SK-N-SH (cell line): ENCODE measurements around the gene UST. TPM values are rescaled to one million over a fixed set of nuclear protein-coding genes. Genes with fewer than 3 reads are reported as not detected.

Experiments
- CTCF ChIA-PET: fragments of 300-600, 350-600 bp; formaldehyde crosslinking; extraction: SDS; loops from one replicate; lab custom pipeline; 2021; lab: Yijun Ruan, JAX
- POLR2A ChIA-PET: fragments of 350-600 bp; sonication (Branson Sonifier 250); formaldehyde crosslinking; extraction: SDS; loops from one replicate; lab custom pipeline; 2020; ENCODE audit warnings: antibody characterized with exemption, inconsistent platforms; lab: Yijun Ruan, JAX
- DNase-seq: peaks from one replicate; pipeline ENCODE4 v3.0.0; 2012
- H2AFZ ChIP-seq: fragments of 200-600 bp; sonication (generic); 2 replicates; pipeline ENCODE4 v1.8.1; 2016; ENCODE audit warnings: antibody characterized with exemption, mild to moderate bottlenecking, low read depth
- H3F3A ChIP-seq: fragments of 200-600 bp; sonication (generic); replicated peaks from 2 replicates; pipeline ENCODE3; 2016; ENCODE audit warnings: antibody characterized with exemption, mild to moderate bottlenecking; ENCODE audit not compliant: insufficient read depth
- H3K27ac ChIP-seq, 2 experiments: fragments of 200-500 bp in 1 of 2; fragments of 200-600 bp in 1 of 2; sonication (Bioruptor generic) in 1 of 2; sonication (generic), shearing (Covaris generic) in 1 of 2; 2 replicates each; pipeline versions ENCODE4 v1.5.1 to v1.6.1; 2014 to 2016; ENCODE audit warnings: low read depth in 2 of 2, inconsistent platforms in 1 of 2, low read length in 1 of 2, mild to moderate bottlenecking in 1 of 2, mixed read lengths in 1 of 2
- H3K27me3 ChIP-seq: fragments of 200-600 bp; sonication (generic), shearing (Covaris generic); 2 replicates; pipeline ENCODE4 v1.6.1; 2016; ENCODE audit warnings: mixed run types; ENCODE audit not compliant: insufficient read depth
- H3K36me3 ChIP-seq, 2 experiments: fragments of 200-500 bp in 1 of 2; fragments of 200-600 bp in 1 of 2; sonication (Bioruptor generic) in 1 of 2; sonication (generic) in 1 of 2; replicated peaks in 1 of 2; 2 replicates each; pipeline versions ENCODE3 to v1.5.1; 2014 to 2016; ENCODE audit warnings: low read length in 1 of 2, mild to moderate bottlenecking in 1 of 2; ENCODE audit not compliant: insufficient read depth in 2 of 2, control insufficient read depth in 1 of 2
- H3K4me1 ChIP-seq, 2 experiments: fragments of 200-500 bp in 1 of 2; fragments of 200-600 bp in 1 of 2; sonication (Bioruptor generic) in 1 of 2; sonication (generic), shearing (Covaris generic) in 1 of 2; 2 replicates each; pipeline versions ENCODE4 v1.5.1 to v1.6.1; 2014 to 2016; ENCODE audit warnings: low read depth in 1 of 2, low read length in 1 of 2, mixed run types in 1 of 2; ENCODE audit not compliant: insufficient read depth in 2 of 2, control insufficient read depth in 1 of 2
- H3K4me2 ChIP-seq: fragments of 200-600 bp; sonication (generic), shearing (Covaris generic); 2 replicates; pipeline ENCODE4 v1.6.1; 2017; ENCODE audit warnings: mixed run types
- H3K4me3 ChIP-seq, 2 experiments: fragments of 200-500 bp in 1 of 2; fragments of 200-600 bp in 1 of 2; sonication (Bioruptor generic) in 1 of 2; sonication (generic), shearing (Covaris generic) in 1 of 2; 2 replicates each; pipeline versions ENCODE4 v1.5.1 to v1.8.1; 2014 to 2016; ENCODE audit warnings: low read depth in 2 of 2, inconsistent platforms in 1 of 2, low read length in 1 of 2, mild to moderate bottlenecking in 1 of 2, mixed read lengths in 1 of 2, moderate library complexity in 1 of 2
- H3K79me2 ChIP-seq: fragments of 200-600 bp; sonication (generic); 2 replicates; pipeline ENCODE4 v1.8.1; 2017; ENCODE audit warnings: mild to moderate bottlenecking; ENCODE audit not compliant: insufficient read depth
- H3K9ac ChIP-seq: fragments of 200-600 bp; sonication (generic); 2 replicates; pipeline ENCODE4 v1.6.1; 2017; ENCODE audit warnings: mixed run types
- H3K9me2 ChIP-seq: fragments of 200-600 bp; sonication (generic); 2 replicates; pipeline ENCODE4 v1.6.1; 2017; ENCODE audit warnings: mixed run types
- H3K9me3 ChIP-seq: fragments of 200-600 bp; sonication (generic); 2 replicates; pipeline ENCODE4 v1.6.1; 2017; ENCODE audit warnings: mixed run types, mild to moderate bottlenecking, moderate library complexity
- H4K20me1 ChIP-seq: fragments of 200-600 bp; sonication (generic); 2 replicates; pipeline ENCODE4 v1.6.1; 2017; ENCODE audit warnings: mild to moderate bottlenecking, mixed run types; ENCODE audit not compliant: insufficient read depth
- EZH2phosphoT487 ChIP-seq: fragments of 200-600 bp; sonication (generic); IDR thresholded peaks from 2 replicates; pipeline ENCODE4 v1.6.1; 2017; ENCODE audit warnings: low read depth, mixed run types, mild to moderate bottlenecking, antibody characterized with exemption, moderate library complexity, borderline replicate concordance
- GABPA ChIP-seq: IDR thresholded peaks from 2 replicates; pipeline ENCODE4 v1.4.0; 2012; ENCODE audit warnings: low read depth, mild to moderate bottlenecking
- IRF3 ChIP-seq: fragments of 150-350 bp; IDR thresholded peaks from 2 replicates; pipeline ENCODE4 v1.6.1; 2016; ENCODE audit warnings: mild to moderate bottlenecking, low read depth, low read length
- MXI1 ChIP-seq: IDR thresholded peaks from 2 replicates; pipeline ENCODE4 v1.6.1; 2012; ENCODE audit warnings: mild to moderate bottlenecking, low read depth, low read length, improper control_type of control experiment
- POLR2AphosphoS5 ChIP-seq: IDR thresholded peaks from 2 replicates; pipeline ENCODE4 v1.6.1; 2012; ENCODE audit warnings: low read depth, low read length
- REST ChIP-seq: IDR thresholded peaks from 2 replicates; pipeline ENCODE4 v1.6.1; 2012; ENCODE audit warnings: mild to moderate bottlenecking, low read depth, low read length, moderate library complexity
- RFX5 ChIP-seq: IDR thresholded peaks from 2 replicates; pipeline ENCODE4 v1.6.1; 2012; ENCODE audit warnings: mild to moderate bottlenecking, improper control_type of control experiment, low read length
- RXRA ChIP-seq: IDR thresholded peaks from 2 replicates; pipeline ENCODE4 v1.4.0; 2012; ENCODE audit warnings: low read depth, mild to moderate bottlenecking, borderline replicate concordance
- SIN3A ChIP-seq: IDR thresholded peaks from 2 replicates; pipeline ENCODE4 v1.6.1; 2012; ENCODE audit warnings: low read depth, mild to moderate bottlenecking, low read length, moderate library complexity, borderline replicate concordance
- TAF1 ChIP-seq: IDR thresholded peaks from 2 replicates; pipeline ENCODE4 v1.6.1; 2012; ENCODE audit warnings: low read depth, mild to moderate bottlenecking, low read length, moderate library complexity, borderline replicate concordance
- TCF12 ChIP-seq: IDR thresholded peaks from 2 replicates; pipeline ENCODE4 v1.4.0; 2012
- YY1 ChIP-seq: IDR thresholded peaks from 2 replicates; pipeline ENCODE4 v1.4.0; 2012; ENCODE audit warnings: low read depth, mild to moderate bottlenecking
- WGBS: methylation state at CpG from one replicate; pipeline ENCODE4 v1.1.6; 2017; ENCODE audit warnings: low lambda C conversion rate; 5-methylcytosine and 5-hydroxymethylcytosine counted together
- polyA plus RNA-seq, 3 experiments: library from polyadenylated mRNA; depleted of rRNA; stranded (reverse); fragments of >200 nt; gene quantifications; 2 replicates each; pipeline ENCODE4 v1.2.3, GENCODE V29; 2012

Gene UST
- polyA plus RNA-seq, 1 of the 3 experiments (the other 2 are of a cell fraction): 1.7 TPM

- Histone ChIP-seq H2AFZ (peak overlapping the region; percentile 60), H3K4me2 (peak overlapping the region; percentile 79), H3K36me3 (peaks cover 0 to 8% of the 10 kb centered on the region in 2 experiments), H3F3A (peaks cover 47% of the 10 kb centered on the region), H3K9me2 (no peaks in the 10 kb centered on the region), H3K79me2 (peaks cover 16% of the 10 kb centered on the region), H3K9me3 (no peaks in the 10 kb centered on the region), H3K4me1 (peaks cover 13% of the 10 kb centered on the region in 2 experiments), H3K27ac (peak overlapping the region; percentile 71 to 100; a peak in 3 of 4 replicates), H3K9ac (peak overlapping the region; percentile 93; the same call in 1 of the 2 replicates), H3K4me3 (peak overlapping the region; percentile 9 to 23; a peak in 2 of 4 replicates), H3K27me3 (no peaks in the 10 kb centered on the region), H4K20me1 (no peaks in the 10 kb centered on the region)
- WGBS: 43% methylated on average over 4 of the region's 4 CpGs
- DNase-seq: no peak
- TF ChIP-seq TCF12 (no peak), GABPA (no peak), IRF3 (no peak), EZH2phosphoT487 (no peak), TAF1 (no peak), YY1 (no peak), REST (no peak), POLR2AphosphoS5 (no peak), SIN3A (no peak), RXRA (no peak), MXI1 (no peak), RFX5 (no peak)
- ChIA-PET POLR2A (no interaction called here), CTCF (interaction anchor here (0.8 to 6.0 kb wide), 3 partner anchors 382 to 486 kb away, joined by 3 to 104 read pairs (median 10); no protein-coding TSS in a partner anchor)
These were observed 284.5 kb downstream of the UST start for GRCh38 chr6:149031201-149031858.
